ENCODE measurements around the gene ABHD16A. TPM values are rescaled to one million over a fixed set of nuclear protein-coding genes. Genes with fewer than 3 reads are reported as not detected.

ABHD16A gene
- polyA plus RNA-seq, 2 of the 4 experiments (the other 2 are of a cell fraction), result 16.6 to 22.3 TPM

DNA sequence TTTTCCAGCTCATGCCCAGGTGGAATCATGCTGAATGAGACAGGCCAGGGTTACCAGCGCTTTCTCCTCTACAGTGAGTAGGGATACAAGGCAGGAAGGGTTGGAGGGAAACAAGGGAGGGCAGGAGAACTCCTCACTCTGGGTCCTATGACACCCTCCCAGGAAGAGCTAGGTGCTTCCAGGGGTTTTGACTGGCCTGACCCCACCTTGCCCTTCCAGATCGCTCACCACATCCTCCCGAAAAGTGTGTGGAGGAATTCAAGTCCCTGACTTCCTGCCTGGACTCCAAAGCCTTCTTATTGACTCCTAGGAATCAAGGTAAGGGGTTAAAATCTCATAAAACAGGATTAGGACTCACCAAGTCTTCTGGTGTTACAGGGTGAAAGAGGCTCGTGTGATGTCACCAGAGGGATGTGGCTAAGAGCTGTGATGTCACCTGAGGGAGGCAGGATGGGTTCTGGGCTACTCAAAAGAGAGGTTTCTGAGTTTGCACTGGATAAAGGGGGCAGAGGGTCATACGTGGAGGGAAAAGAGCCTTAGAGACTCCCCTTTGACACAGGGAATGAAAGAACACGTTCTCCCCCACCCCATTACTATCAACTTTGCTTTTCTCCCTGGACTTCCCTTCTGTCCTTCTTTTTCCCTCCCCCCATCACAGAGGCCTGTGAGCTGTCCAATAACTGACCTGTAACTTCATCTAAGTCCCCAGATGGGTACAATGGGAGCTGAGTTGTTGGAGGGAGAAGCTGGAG, 45.5 kb downstream of the ABHD16A start:
- 68% methylated on average over 6 of the region's 6 CpGs for WGBS (ENCODE audit: missing lambda C conversion rate)
- DNase-seq (ENCODE audit: low read depth in 1 of 2, low spot score in 1 of 2), result no peak
- no peak for ATAC-seq
- Histone ChIP-seq H3K4me3 (no peak overlapping the region), H3K4me2 (no peak overlapping the region), H3K4me1 (peaks cover 26% of the 10 kb centered on the region), H3K9me3 (no peaks in the 10 kb centered on the region), H3K27ac (no peak overlapping the region)
- FAIRE-seq, result no peak
- ChIA-PET POLR2A (no interaction called here), CTCF (interaction anchor here (1.0 to 1.5 kb wide), 2 partner anchors 13 to 59 kb away, joined by 3 read pairs; no protein-coding TSS in a partner anchor)
- TF ChIP-seq GATA3 (IDR thresholded peaks at IDR 0.05; ENCODE audit: borderline replicate concordance), result no peak
- no peak for TF ChIP-seq MAFK (IDR thresholded peaks at IDR 0.05; ENCODE audit: partially characterized antibody)
- TF ChIP-seq, protein P1, sequence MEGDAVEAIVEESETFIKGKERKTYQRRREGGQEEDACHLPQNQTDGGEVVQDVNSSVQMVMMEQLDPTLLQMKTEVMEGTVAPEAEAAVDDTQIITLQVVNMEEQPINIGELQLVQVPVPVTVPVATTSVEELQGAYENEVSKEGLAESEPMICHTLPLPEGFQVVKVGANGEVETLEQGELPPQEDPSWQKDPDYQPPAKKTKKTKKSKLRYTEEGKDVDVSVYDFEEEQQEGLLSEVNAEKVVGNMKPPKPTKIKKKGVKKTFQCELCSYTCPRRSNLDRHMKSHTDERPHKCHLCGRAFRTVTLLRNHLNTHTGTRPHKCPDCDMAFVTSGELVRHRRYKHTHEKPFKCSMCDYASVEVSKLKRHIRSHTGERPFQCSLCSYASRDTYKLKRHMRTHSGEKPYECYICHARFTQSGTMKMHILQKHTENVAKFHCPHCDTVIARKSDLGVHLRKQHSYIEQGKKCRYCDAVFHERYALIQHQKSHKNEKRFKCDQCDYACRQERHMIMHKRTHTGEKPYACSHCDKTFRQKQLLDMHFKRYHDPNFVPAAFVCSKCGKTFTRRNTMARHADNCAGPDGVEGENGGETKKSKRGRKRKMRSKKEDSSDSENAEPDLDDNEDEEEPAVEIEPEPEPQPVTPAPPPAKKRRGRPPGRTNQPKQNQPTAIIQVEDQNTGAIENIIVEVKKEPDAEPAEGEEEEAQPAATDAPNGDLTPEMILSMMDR (IDR thresholded peaks at IDR 0.05), result no peak

DNA sequence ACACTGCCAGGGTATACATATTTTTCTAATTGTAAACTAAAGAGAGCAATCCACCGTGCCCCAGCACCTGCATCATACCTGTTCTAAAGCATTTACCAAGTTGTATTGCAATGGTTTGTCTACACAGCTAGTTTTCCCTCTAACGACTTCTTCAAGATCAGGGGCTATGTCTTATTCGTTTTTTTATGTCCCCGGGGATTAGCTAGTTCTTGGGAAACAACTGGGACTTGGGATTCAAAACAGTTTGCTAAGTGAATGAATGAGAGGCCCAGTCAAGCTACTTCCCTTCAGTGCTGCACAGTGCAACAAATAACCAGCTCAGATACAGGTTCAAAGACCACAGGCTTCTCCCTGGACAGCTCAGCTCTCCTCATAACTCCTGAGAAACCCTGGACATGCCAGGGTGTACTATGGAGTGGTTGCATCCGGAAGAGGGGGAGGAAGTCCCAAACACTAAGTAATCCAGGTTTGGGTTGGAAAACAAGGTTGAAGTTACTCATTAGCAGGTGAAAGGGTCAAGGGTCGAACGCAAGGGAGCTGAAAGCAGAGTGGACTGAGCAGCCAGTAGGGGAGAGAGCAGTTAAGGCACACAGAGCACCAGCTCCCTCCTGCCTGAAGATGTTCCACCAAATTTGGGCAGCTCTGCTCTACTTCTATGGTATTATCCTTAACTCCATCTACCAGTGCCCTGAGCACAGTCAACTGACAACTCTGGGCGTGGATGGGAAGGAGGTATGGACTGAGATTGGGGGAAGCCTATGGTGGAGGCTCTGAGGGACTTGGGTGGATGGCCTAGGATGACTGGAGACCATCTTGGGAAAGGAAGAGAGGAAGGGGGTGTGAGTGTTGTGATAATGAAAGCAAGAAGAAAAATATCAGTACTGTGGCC, 47.5 kb downstream of the ABHD16A start, which contains the start of gene APOM:
APOM (plus strand) TSS at position 546 of the 889 bp plus-strand sequence; CDS start at position 619, 73 bp downstream.
- FAIRE-seq (no peak), DNase-seq (ENCODE audit: low read depth in 1 of 2, low spot score in 1 of 2) (no peak), ATAC-seq (no peak)
- WGBS (ENCODE audit: missing lambda C conversion rate), result 80% methylated on average over 8 of the region's 8 CpGs
- ChIA-PET POLR2A (no interaction called here), CTCF (interaction anchor here (1.2 to 2.0 kb wide), 2 partner anchors 21 to 175 kb away, joined by 4 to 8 read pairs; no protein-coding TSS in a partner anchor)
- Histone ChIP-seq H3K4me3 (no peak within 1 kb of the TSS), H3K4me2 (no peak within 1 kb of the TSS), H3K4me1 (peaks cover 26% of the 10 kb centered on the region), H3K27ac (no peak within 1 kb of the TSS), H3K9me3 (no peaks in the 10 kb centered on the region)
- TF ChIP-seq RAD21 (conservative IDR thresholded peaks at IDR 0.05 in 1 of 2, IDR thresholded peaks at IDR 0.05 in 1 of 2) (no peak), HEYL (CRISPR knock-in tag; IDR thresholded peaks at IDR 0.05) (no peak), CHD4 (IDR thresholded peaks at IDR 0.05; ENCODE audit: borderline replicate concordance) (no peak), ZC3H11A (IDR thresholded peaks at IDR 0.05) (no peak), KDM1A (IDR thresholded peaks at IDR 0.05; ENCODE audit: low read depth) (no peak), TP53 (CRISPR knock-in tag; IDR thresholded peaks at IDR 0.05) (no peak), NFE2L2 (conservative IDR thresholded peaks at IDR 0.05; ENCODE audit: low read length) (no peak), HOXB5 (CRISPR knock-in tag; IDR thresholded peaks at IDR 0.05) (no peak), GATA3 (IDR thresholded peaks at IDR 0.05; ENCODE audit: borderline replicate concordance) (no peak), CBX8 (IDR thresholded peaks at IDR 0.05) (no peak), MAFK (IDR thresholded peaks at IDR 0.05; ENCODE audit: partially characterized antibody) (no peak), HOXA7 (CRISPR knock-in tag; IDR thresholded peaks at IDR 0.05) (no peak), NPAS2 (CRISPR knock-in tag; IDR thresholded peaks at IDR 0.05; ENCODE audit: borderline replicate concordance) (no peak), ZFP36 (IDR thresholded peaks at IDR 0.05; ENCODE audit: borderline replicate concordance, partially characterized antibody) (no peak), JUN (IDR thresholded peaks at IDR 0.05) (no peak), HDAC2 (IDR thresholded peaks at IDR 0.05) (no peak), ESRRA (IDR thresholded peaks at IDR 0.05; ENCODE audit: borderline replicate concordance, low read length) (no peak)
- TF ChIP-seq, protein P2, sequence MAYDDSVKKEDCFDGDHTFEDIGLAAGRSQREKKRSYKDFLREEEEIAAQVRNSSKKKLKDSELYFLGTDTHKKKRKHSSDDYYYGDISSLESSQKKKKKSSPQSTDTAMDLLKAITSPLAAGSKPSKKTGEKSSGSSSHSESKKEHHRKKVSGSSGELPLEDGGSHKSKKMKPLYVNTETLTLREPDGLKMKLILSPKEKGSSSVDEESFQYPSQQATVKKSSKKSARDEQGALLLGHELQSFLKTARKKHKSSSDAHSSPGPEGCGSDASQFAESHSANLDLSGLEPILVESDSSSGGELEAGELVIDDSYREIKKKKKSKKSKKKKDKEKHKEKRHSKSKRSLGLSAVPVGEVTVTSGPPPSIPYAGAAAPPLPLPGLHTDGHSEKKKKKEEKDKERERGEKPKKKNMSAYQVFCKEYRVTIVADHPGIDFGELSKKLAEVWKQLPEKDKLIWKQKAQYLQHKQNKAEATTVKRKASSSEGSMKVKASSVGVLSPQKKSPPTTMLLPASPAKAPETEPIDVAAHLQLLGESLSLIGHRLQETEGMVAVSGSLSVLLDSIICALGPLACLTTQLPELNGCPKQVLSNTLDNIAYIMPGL (CRISPR knock-in tag; IDR thresholded peaks at IDR 0.05; ENCODE audit: borderline replicate concordance), result no peak
- TF ChIP-seq, protein P3, sequence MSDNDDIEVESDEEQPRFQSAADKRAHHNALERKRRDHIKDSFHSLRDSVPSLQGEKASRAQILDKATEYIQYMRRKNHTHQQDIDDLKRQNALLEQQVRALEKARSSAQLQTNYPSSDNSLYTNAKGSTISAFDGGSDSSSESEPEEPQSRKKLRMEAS (IDR thresholded peaks at IDR 0.05), result no peak
- TF ChIP-seq, protein P4, sequence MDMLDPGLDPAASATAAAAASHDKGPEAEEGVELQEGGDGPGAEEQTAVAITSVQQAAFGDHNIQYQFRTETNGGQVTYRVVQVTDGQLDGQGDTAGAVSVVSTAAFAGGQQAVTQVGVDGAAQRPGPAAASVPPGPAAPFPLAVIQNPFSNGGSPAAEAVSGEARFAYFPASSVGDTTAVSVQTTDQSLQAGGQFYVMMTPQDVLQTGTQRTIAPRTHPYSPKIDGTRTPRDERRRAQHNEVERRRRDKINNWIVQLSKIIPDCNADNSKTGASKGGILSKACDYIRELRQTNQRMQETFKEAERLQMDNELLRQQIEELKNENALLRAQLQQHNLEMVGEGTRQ (IDR thresholded peaks at IDR 0.05), result no peak

Data from A549 (cell line).